ENCODE data around the gene HSPBAP1.
"Not testable (repeated sequence)": the region's sequence is repeated elsewhere in the genome, so short reads cannot be mapped to it uniquely, and the experiment has no call there.

The HSPBAP1 gene

GRCh38 chr3:122739172-122739571 is 54.5 kb downstream of the HSPBAP1 start:
- peaks cover 4% of the 10 kb centered on the region; the same call in 1 of the 2 replicates for H3K36me3 ChIP-seq (ENCODE audit: insufficient read depth, low read length)
- H3K9ac ChIP-seq (ENCODE audit: low read depth, low read length): no peak overlapping the region
- H3K9me3 ChIP-seq (ENCODE audit: control insufficient read depth, insufficient read depth, low read length): no peaks in the 10 kb centered on the region
- 0 out of 2 replicates have a peak, but pooled peaks cover 7% of the 10 kb centered on the region for H3K4me1 ChIP-seq (ENCODE audit: insufficient read depth, low read length)

- H3K9me3 ChIP-seq (ENCODE audit: control insufficient read depth, insufficient read depth, low read length); H3K9ac ChIP-seq (ENCODE audit: low read depth, low read length); H3K4me1 ChIP-seq (ENCODE audit: insufficient read depth, low read length); H3K36me3 ChIP-seq (ENCODE audit: insufficient read depth, low read length): not testable (repeated sequence)
Measured at GRCh38 chr3:122732682-122733525, 60.7 kb downstream of the HSPBAP1 start.

GRCh38 chr3:122730240-122730639 is 63.4 kb downstream of the HSPBAP1 start:
- no peaks in the 10 kb centered on the region for H3K4me1 ChIP-seq (ENCODE audit: insufficient read depth, low read length)
- no peaks in the 10 kb centered on the region; the same call in 1 of the 2 replicates for H3K36me3 ChIP-seq (ENCODE audit: insufficient read depth, low read length)
- no peaks in the 10 kb centered on the region; the same call in 1 of the 2 replicates for H3K9me3 ChIP-seq (ENCODE audit: control insufficient read depth, insufficient read depth, low read length)
- no peak overlapping the region for H3K9ac ChIP-seq (ENCODE audit: low read depth, low read length)

- Histone ChIP-seq H3K9me3 (ENCODE audit: control insufficient read depth, insufficient read depth, low read length) (no peaks in the 10 kb centered on the region; the same call in 1 of the 2 replicates), H3K4me1 (ENCODE audit: insufficient read depth, low read length) (no peaks in the 10 kb centered on the region), H3K9ac (ENCODE audit: low read depth, low read length) (no peak overlapping the region), H3K36me3 (ENCODE audit: insufficient read depth, low read length) (no peaks in the 10 kb centered on the region; the same call in 1 of the 2 replicates)
Measured at GRCh38 chr3:122728756-122729514, 64.7 kb downstream of the HSPBAP1 start.

- Histone ChIP-seq H3K9me3 (ENCODE audit: control insufficient read depth, insufficient read depth, low read length) (no peaks in the 10 kb centered on the region; the same call in 1 of the 2 replicates), H3K9ac (ENCODE audit: low read depth, low read length) (no peak overlapping the region), H3K4me1 (ENCODE audit: insufficient read depth, low read length) (no peaks in the 10 kb centered on the region), H3K36me3 (ENCODE audit: insufficient read depth, low read length) (no peaks in the 10 kb centered on the region; the same call in 1 of the 2 replicates)
Measured at GRCh38 chr3:122728186-122728585, 65.4 kb downstream of the HSPBAP1 start.

- no peak overlapping the region for H3K9ac ChIP-seq (ENCODE audit: low read depth, low read length)
- no peaks in the 10 kb centered on the region for H3K4me1 ChIP-seq (ENCODE audit: insufficient read depth, low read length)
- no peaks in the 10 kb centered on the region; the same call in 1 of the 2 replicates for H3K9me3 ChIP-seq (ENCODE audit: control insufficient read depth, insufficient read depth, low read length)
- no peaks in the 10 kb centered on the region; the same call in 1 of the 2 replicates for H3K36me3 ChIP-seq (ENCODE audit: insufficient read depth, low read length)
Measured at GRCh38 chr3:122727766-122728165, 65.9 kb downstream of the HSPBAP1 start.

- no peak overlapping the region for H3K9ac ChIP-seq (ENCODE audit: low read depth, low read length)
- H3K4me1 ChIP-seq (ENCODE audit: insufficient read depth, low read length): no peaks in the 10 kb centered on the region
- H3K36me3 ChIP-seq (ENCODE audit: insufficient read depth, low read length): no peaks in the 10 kb centered on the region; the same call in 1 of the 2 replicates
- no peaks in the 10 kb centered on the region; the same call in 1 of the 2 replicates for H3K9me3 ChIP-seq (ENCODE audit: control insufficient read depth, insufficient read depth, low read length)
Measured at GRCh38 chr3:122727294-122727693, 66.3 kb downstream of the HSPBAP1 start.

GRCh38 chr3:122725106-122725505 is 68.5 kb downstream of the HSPBAP1 start:
- H3K9ac ChIP-seq (ENCODE audit: low read depth, low read length): no peak overlapping the region
- no peaks in the 10 kb centered on the region for H3K4me1 ChIP-seq (ENCODE audit: insufficient read depth, low read length)
- H3K9me3 ChIP-seq (ENCODE audit: control insufficient read depth, insufficient read depth, low read length): no peaks in the 10 kb centered on the region; the same call in 1 of the 2 replicates
- H3K36me3 ChIP-seq (ENCODE audit: insufficient read depth, low read length): no peaks in the 10 kb centered on the region; the same call in 1 of the 2 replicates

- Histone ChIP-seq H3K9me3 (ENCODE audit: control insufficient read depth, insufficient read depth, low read length) (no peaks in the 10 kb centered on the region), H3K4me1 (ENCODE audit: insufficient read depth, low read length) (no peaks in the 10 kb centered on the region), H3K9ac (ENCODE audit: low read depth, low read length) (no peak overlapping the region), H3K36me3 (ENCODE audit: insufficient read depth, low read length) (no peaks in the 10 kb centered on the region; the same call in 1 of the 2 replicates)
Measured at GRCh38 chr3:122719273-122719921, 74.2 kb downstream of the HSPBAP1 start.

- Histone ChIP-seq H3K9ac (ENCODE audit: low read depth, low read length) (no peak overlapping the region), H3K36me3 (ENCODE audit: insufficient read depth, low read length) (no peaks in the 10 kb centered on the region; the same call in 1 of the 2 replicates)
Measured at GRCh38 chr3:122716667-122717066, 77.0 kb downstream of the HSPBAP1 start.

GRCh38 chr3:122714273-122714672 is 79.4 kb downstream of the HSPBAP1 start:
- Histone ChIP-seq H3K36me3 (ENCODE audit: insufficient read depth, low read length) (no peaks in the 10 kb centered on the region; the same call in 1 of the 2 replicates), H3K9me3 (ENCODE audit: control insufficient read depth, insufficient read depth, low read length) (no peaks in the 10 kb centered on the region), H3K9ac (ENCODE audit: low read depth, low read length) (no peak overlapping the region), H3K4me1 (ENCODE audit: insufficient read depth, low read length) (no peaks in the 10 kb centered on the region)

More at GRCh38 chr3:122716667-122717066, 77.0 kb downstream of the HSPBAP1 start:
- Histone ChIP-seq H3K9me3 (ENCODE audit: control insufficient read depth, insufficient read depth, low read length) (no peaks in the 10 kb centered on the region), H3K4me1 (ENCODE audit: insufficient read depth, low read length) (no peaks in the 10 kb centered on the region)

GRCh38 chr3:122710616-122711251 is 82.9 kb downstream of the HSPBAP1 start:
- not testable (repeated sequence) for H3K9me3 ChIP-seq (ENCODE audit: control insufficient read depth, insufficient read depth, low read length); H3K4me1 ChIP-seq (ENCODE audit: insufficient read depth, low read length); H3K9ac ChIP-seq (ENCODE audit: low read depth, low read length); H3K36me3 ChIP-seq (ENCODE audit: insufficient read depth, low read length)

GRCh38 chr3:122705379-122705778 is 88.3 kb downstream of the HSPBAP1 start:
- no peaks in the 10 kb centered on the region for H3K36me3 ChIP-seq (ENCODE audit: insufficient read depth, low read length)
- no peaks in the 10 kb centered on the region for H3K9me3 ChIP-seq (ENCODE audit: control insufficient read depth, insufficient read depth, low read length)
- H3K4me1 ChIP-seq (ENCODE audit: insufficient read depth, low read length): no peaks in the 10 kb centered on the region
- H3K9ac ChIP-seq (ENCODE audit: low read depth, low read length): no peak overlapping the region

- Histone ChIP-seq H3K36me3 (ENCODE audit: insufficient read depth, low read length) (no peaks in the 10 kb centered on the region), H3K9ac (ENCODE audit: low read depth, low read length) (no peak overlapping the region), H3K9me3 (ENCODE audit: control insufficient read depth, insufficient read depth, low read length) (no peaks in the 10 kb centered on the region), H3K4me1 (ENCODE audit: insufficient read depth, low read length) (no peaks in the 10 kb centered on the region)
Measured at GRCh38 chr3:122700193-122700592, 93.4 kb downstream of the HSPBAP1 start.

Data from ES-I3 (cell line).